ENCODE results near the gene NTM.

Gene NTM

GRCh38 chr11:131579932-131580387 is 209.5 kb downstream of the NTM start:
- peak; percentile 56 for DNase-seq (ENCODE audit: low read depth, low spot score)
- in situ Hi-C loops (cut with HindIII; ENCODE audit: low sequenced_read_pairs), result no loop called here
- peak; percentile 84 for TF ChIP-seq CTCF (IDR thresholded peaks at IDR 0.05; ENCODE audit: low read depth, low read length)
- no peak overlapping the region for H3K4me3 ChIP-seq (ENCODE audit: low read depth, low read length)

GRCh38 chr11:131580476-131580875 is 210.1 kb downstream of the NTM start:
- DNase-seq (ENCODE audit: low read depth, low spot score), result peak; percentile 9
- in situ Hi-C loops (cut with HindIII; ENCODE audit: low sequenced_read_pairs), result no loop called here
- no peak overlapping the region for H3K4me3 ChIP-seq (ENCODE audit: low read depth, low read length)
- no peak for TF ChIP-seq CTCF (IDR thresholded peaks at IDR 0.05; ENCODE audit: low read depth, low read length)

- no peak for TF ChIP-seq CTCF (IDR thresholded peaks at IDR 0.05; ENCODE audit: low read depth, low read length)
- in situ Hi-C loops (cut with HindIII; ENCODE audit: low sequenced_read_pairs), result no loop called here
- H3K4me3 ChIP-seq (ENCODE audit: low read depth, low read length), result no peak overlapping the region
- no peak for DNase-seq (ENCODE audit: low read depth, low spot score)
These were observed 210.6 kb downstream of the NTM start for GRCh38 chr11:131581046-131581445.

- in situ Hi-C loops (cut with HindIII; ENCODE audit: low sequenced_read_pairs), result no loop called here
- no peak for TF ChIP-seq CTCF (IDR thresholded peaks at IDR 0.05; ENCODE audit: low read depth, low read length)
- H3K4me3 ChIP-seq (ENCODE audit: low read depth, low read length), result no peak overlapping the region
- no peak for DNase-seq (ENCODE audit: low read depth, low spot score)
These were observed 211.7 kb downstream of the NTM start for GRCh38 chr11:131582021-131582525.

GRCh38 chr11:131583421-131583820 is 213.0 kb downstream of the NTM start:
- no peak for DNase-seq (ENCODE audit: low read depth, low spot score)
- no peak overlapping the region for H3K4me3 ChIP-seq (ENCODE audit: low read depth, low read length)
- no peak for TF ChIP-seq CTCF (IDR thresholded peaks at IDR 0.05; ENCODE audit: low read depth, low read length)
- in situ Hi-C loops (cut with HindIII; ENCODE audit: low sequenced_read_pairs), result no loop called here

GRCh38 chr11:131583938-131584337 is 213.5 kb downstream of the NTM start:
- no peak for DNase-seq (ENCODE audit: low read depth, low spot score)
- no peak for TF ChIP-seq CTCF (IDR thresholded peaks at IDR 0.05; ENCODE audit: low read depth, low read length)
- in situ Hi-C loops (cut with HindIII; ENCODE audit: low sequenced_read_pairs), result no loop called here
- H3K4me3 ChIP-seq (ENCODE audit: low read depth, low read length), result no peak overlapping the region

Measured in astrocyte of the spinal cord (primary cell).